Liver (tissue), 9 donors: ENCODE measurements around the gene RBM38. TPM values are rescaled to one million over a fixed set of nuclear protein-coding genes. Genes with fewer than 3 reads are reported as not detected.

ENCODE experiments used
- DNase-seq: peaks from one replicate; pipeline ENCODE4 v3.0.0-alpha.2; 2017; ENCODE audit warnings: low spot score
- H3K27ac ChIP-seq, 2 donors: one replicate each; pipeline ENCODE4 v1.7.0; 2013; ENCODE audit warnings: inconsistent platforms in 2 of 2, low read length in 2 of 2, control low read depth in 1 of 2, low read depth in 1 of 2, mild to moderate bottlenecking in 1 of 2
- H3K27me3 ChIP-seq, 4 donors: one replicate each; pipeline versions ENCODE4 v1.6.1 to v1.7.0; 2013; ENCODE audit warnings: low read length in 3 of 4, inconsistent platforms in 1 of 4, mild to moderate bottlenecking in 1 of 4, moderate library complexity in 1 of 4; ENCODE audit not compliant: control insufficient read depth in 4 of 4, insufficient read depth in 4 of 4
- H3K36me3 ChIP-seq, 4 donors: one replicate each; pipeline versions ENCODE4 v1.6.1 to v1.7.0; 2013; ENCODE audit warnings: low read length in 3 of 4, mild to moderate bottlenecking in 3 of 4, low read depth in 1 of 4, moderate library complexity in 1 of 4; ENCODE audit not compliant: control insufficient read depth in 4 of 4, insufficient read depth in 3 of 4
- H3K4me1 ChIP-seq, 4 donors: one replicate each; pipeline versions ENCODE4 v1.6.1 to v1.7.0; 2013; ENCODE audit warnings: low read length in 3 of 4, mild to moderate bottlenecking in 3 of 4, moderate library complexity in 1 of 4; ENCODE audit not compliant: control insufficient read depth in 4 of 4, insufficient read depth in 4 of 4
- H3K4me3 ChIP-seq, 3 donors: one replicate each; pipeline versions ENCODE4 v1.6.1 to v1.7.0; 2013; ENCODE audit warnings: low read length in 3 of 3, control low read depth in 1 of 3, low read depth in 1 of 3, mild to moderate bottlenecking in 1 of 3
- H3K9ac ChIP-seq, 2 donors: one replicate each; pipeline ENCODE4 v1.7.0; 2013; ENCODE audit warnings: low read length in 2 of 2, mild to moderate bottlenecking in 2 of 2, moderate library complexity in 2 of 2, control low read depth in 1 of 2, low read depth in 1 of 2
- H3K9me3 ChIP-seq, 4 donors: one replicate each; pipeline versions ENCODE4 v1.6.1 to v1.7.0; 2013; ENCODE audit warnings: low read length in 3 of 4; ENCODE audit not compliant: control insufficient read depth in 4 of 4
- FOXA1 ChIP-seq: IDR thresholded peaks from 2 replicates; pipeline ENCODE4 v1.6.1; 2016; ENCODE audit warnings: antibody characterized with exemption
- HNF4A ChIP-seq, 2 donors: conservative IDR thresholded peaks; 2 replicates each; pipeline ENCODE4 v1.6.1; 2016; ENCODE audit warnings: antibody characterized with exemption in 2 of 2, mild to moderate bottlenecking in 2 of 2
- MAX ChIP-seq: IDR thresholded peaks from 2 replicates; pipeline ENCODE4 v1.6.1; 2016; ENCODE audit warnings: antibody characterized with exemption
- RAD21 ChIP-seq, 2 donors: IDR thresholded peaks; 2 replicates each; pipeline ENCODE4 v1.6.1; 2016; ENCODE audit warnings: antibody characterized with exemption in 2 of 2, mild to moderate bottlenecking in 2 of 2
- RXRA ChIP-seq, 2 donors: IDR thresholded peaks; 2 replicates each; pipeline ENCODE4 v1.6.1; 2017 to 2018; ENCODE audit warnings: antibody characterized with exemption in 2 of 2, mild to moderate bottlenecking in 1 of 2
- SP1 ChIP-seq: IDR thresholded peaks from 2 replicates; pipeline ENCODE4 v1.6.1; 2018; ENCODE audit warnings: antibody characterized with exemption, mild to moderate bottlenecking
- WGBS: extraction: QIAGEN DNeasy Blood & Tissue Kit; methylation state at CpG from one replicate; pipeline ENCODE4 v1.1.7; 2013; 5-methylcytosine and 5-hydroxymethylcytosine counted together
- polyA plus RNA-seq, 2 donors: library from polyadenylated mRNA; stranded (reverse) in 1 of 2; unstranded in 1 of 2; fragments of 200-250 nt in 1 of 2; fragments of >200 nt in 1 of 2; fragmentation: Nextera tagmentation in 1 of 2; extraction: Ambion mirVana in 1 of 2; gene quantifications; one replicate each; pipeline versions ENCODE4 v1.2.1 to v1.2.3, GENCODE V29; 2013 to 2015
- total RNA-seq, 2 donors: library from RNA; depleted of rRNA; stranded (reverse); fragments of >200 nt; gene quantifications; one replicate each; pipeline ENCODE4 v1.2.3, GENCODE V29; 2014
- TF ChIP-seq, protein P1 (sequence below): IDR thresholded peaks from 2 replicates; pipeline ENCODE4 v1.6.1; 2016; ENCODE audit warnings: antibody characterized with exemption
- donor health status: healthy.
- donor health status: healthy.
- donor health status: healthy.
- donor health status: healthy.
- donor health status: healthy.

RBM38 gene
- total and polyA plus RNA-seq, 4 donors = 1.4 to 258 (median 6.0) TPM

DNA sequence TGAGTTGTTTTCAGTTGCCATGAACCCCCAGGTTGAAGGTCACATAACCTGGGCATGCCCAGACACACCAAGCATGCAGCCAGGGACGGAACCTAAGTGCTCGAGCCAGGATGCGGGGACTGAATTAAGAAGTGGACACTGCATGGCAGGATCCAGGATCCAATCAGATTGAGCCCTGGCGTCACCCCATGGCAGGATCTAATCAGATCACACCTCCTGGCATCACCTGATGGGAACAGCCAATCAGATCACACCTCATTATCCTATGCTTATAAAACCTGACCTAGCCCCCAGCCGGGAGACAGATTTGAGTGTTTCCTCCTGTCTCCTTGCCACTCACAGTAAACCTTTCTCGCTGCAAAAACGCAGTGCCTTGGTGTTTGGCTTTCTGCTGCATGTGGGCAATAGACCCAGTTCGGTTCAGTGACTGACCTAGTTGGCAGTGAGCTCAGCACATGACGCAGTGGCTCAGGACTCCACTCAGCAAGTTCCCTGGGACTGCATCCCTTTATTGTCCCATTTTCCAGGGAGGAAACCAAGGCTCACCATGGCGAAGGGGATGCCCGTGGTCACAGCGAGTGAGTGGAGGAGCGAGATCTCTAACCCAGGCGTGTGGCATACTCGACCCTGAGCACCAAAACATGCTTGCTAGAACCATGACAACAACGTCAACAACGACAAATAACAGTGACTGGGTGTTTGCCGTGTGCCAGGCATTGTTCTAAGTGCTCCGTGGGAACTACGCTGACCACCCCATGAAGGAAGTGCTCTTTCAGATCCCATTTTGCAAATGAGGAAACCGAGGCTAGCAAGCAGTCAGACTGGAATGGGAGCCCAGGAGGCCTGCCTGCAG lies 66.3 kb downstream of the RBM38 start:
- H3K4me3 ChIP-seq = no peak overlapping the region
- peaks cover 1 to 25% (median 15%) of the 10 kb centered on the region in 4 donors for H3K4me1 ChIP-seq
- TF ChIP-seq FOXA1 (no peak), RXRA (IDR thresholded peaks at IDR 0.05) (peak; percentile 36 to 54)
- no peaks in the 10 kb centered on the region for H3K27me3 ChIP-seq
- no peak for DNase-seq
- no peaks in the 10 kb centered on the region for H3K36me3 ChIP-seq
- WGBS = 63% methylated on average over 21 of the region's 21 CpGs
- peak overlapping the region; percentile 14 to 61 for H3K27ac ChIP-seq
- no peak overlapping the region for H3K9ac ChIP-seq
- H3K9me3 ChIP-seq = no peaks in the 10 kb centered on the region

DNA sequence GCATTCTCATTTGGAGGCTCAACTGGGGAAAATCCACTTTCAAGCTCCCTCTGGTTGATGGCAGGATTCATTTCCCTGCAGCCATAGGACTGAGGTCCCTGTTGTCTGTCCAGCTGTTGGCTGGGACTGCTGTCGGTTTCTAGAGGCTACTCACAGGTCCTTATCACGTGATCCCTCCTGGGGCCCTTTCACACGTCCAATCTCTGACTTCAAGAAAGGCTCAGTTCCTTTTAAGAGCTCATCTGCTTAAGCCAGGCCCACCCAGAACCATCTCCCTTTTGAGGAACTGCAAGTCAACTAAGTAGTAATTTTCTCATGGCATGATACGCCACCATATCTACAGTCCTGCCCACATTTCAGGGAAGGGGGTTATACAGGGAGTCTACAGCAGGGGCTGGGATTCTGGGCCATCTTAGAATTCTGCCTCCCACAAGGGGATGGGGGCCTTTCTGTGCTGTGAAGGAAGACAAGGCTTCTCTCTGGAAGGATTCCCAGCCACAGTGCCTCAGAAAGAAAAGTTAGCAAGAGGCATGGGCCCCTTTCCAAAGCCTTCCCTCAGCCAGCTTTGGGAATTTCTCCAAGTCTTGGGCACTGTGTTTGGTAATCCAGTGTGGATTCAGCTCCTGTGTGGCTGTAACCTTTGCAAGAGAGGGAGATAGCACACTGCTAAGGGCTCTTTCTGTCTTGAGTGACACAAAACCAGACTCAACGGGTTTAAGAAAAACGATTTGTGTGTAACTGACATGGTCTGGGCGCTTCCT lies 67.4 kb downstream of the RBM38 start:
- peak; percentile 54 for TF ChIP-seq SP1
- peak in 1 of 2 donors; percentile 63 for TF ChIP-seq RXRA (IDR thresholded peaks at IDR 0.05)
- peak; percentile 32 to 58 for TF ChIP-seq RAD21 (IDR thresholded peaks at IDR 0.05)
- TF ChIP-seq, protein P1, sequence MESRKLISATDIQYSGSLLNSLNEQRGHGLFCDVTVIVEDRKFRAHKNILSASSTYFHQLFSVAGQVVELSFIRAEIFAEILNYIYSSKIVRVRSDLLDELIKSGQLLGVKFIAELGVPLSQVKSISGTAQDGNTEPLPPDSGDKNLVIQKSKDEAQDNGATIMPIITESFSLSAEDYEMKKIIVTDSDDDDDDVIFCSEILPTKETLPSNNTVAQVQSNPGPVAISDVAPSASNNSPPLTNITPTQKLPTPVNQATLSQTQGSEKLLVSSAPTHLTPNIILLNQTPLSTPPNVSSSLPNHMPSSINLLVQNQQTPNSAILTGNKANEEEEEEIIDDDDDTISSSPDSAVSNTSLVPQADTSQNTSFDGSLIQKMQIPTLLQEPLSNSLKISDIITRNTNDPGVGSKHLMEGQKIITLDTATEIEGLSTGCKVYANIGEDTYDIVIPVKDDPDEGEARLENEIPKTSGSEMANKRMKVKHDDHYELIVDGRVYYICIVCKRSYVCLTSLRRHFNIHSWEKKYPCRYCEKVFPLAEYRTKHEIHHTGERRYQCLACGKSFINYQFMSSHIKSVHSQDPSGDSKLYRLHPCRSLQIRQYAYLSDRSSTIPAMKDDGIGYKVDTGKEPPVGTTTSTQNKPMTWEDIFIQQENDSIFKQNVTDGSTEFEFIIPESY = no peak
- peak in 1 of 2 donors; percentile 55 for TF ChIP-seq HNF4A (conservative IDR thresholded peaks at IDR 0.05)
- TF ChIP-seq MAX = no peak
- TF ChIP-seq FOXA1 = no peak
- H3K4me3 ChIP-seq = no peak overlapping the region
- no peaks in the 10 kb centered on the region for H3K9me3 ChIP-seq
- H3K27ac ChIP-seq = peak overlapping the region; percentile 14 to 61
- no peaks in the 10 kb centered on the region for H3K27me3 ChIP-seq
- no peak for DNase-seq
- H3K9ac ChIP-seq = no peak overlapping the region
- WGBS = 68% methylated on average over 7 of the region's 7 CpGs
- peaks cover 1 to 25% (median 15%) of the 10 kb centered on the region in 4 donors for H3K4me1 ChIP-seq
- no peaks in the 10 kb centered on the region for H3K36me3 ChIP-seq

Other genes with a start within 250 kb of the RBM38 start
- not detected for gene BMP7, start 124.8 kb upstream of the RBM38 start, total RNA-seq
- not detected for gene BMP7, start 124.8 kb upstream of the RBM38 start, polyA plus RNA-seq
- gene SPO11, start 61.6 kb upstream of the RBM38 start, total RNA-seq = not detected
- not detected for gene SPO11, start 61.6 kb upstream of the RBM38 start, polyA plus RNA-seq
- gene RAE1, start 40.1 kb upstream of the RBM38 start, total RNA-seq = 10 to 100 TPM; 15.1 to 15.5 TPM
- 10 to 100 TPM in 1 of 2 donors, 1 to 10 TPM in 1; 10.0 to 12.0 TPM for gene RAE1, start 40.1 kb upstream of the RBM38 start, polyA plus RNA-seq
- under 1 TPM; 0.05 to 0.08 TPM for gene CTCFL, start 133.7 kb downstream of the RBM38 start, total RNA-seq
- under 1 TPM in 1 of 2 donors, not detected in 1; 0.08 TPM for gene CTCFL, start 133.7 kb downstream of the RBM38 start, polyA plus RNA-seq
- gene PCK1, start 169.7 kb downstream of the RBM38 start, total RNA-seq = 100 to 1,000 TPM in 1 of 2 donors, 1 to 10 TPM in 1; 8.9 to 532 TPM
- gene PCK1, start 169.7 kb downstream of the RBM38 start, polyA plus RNA-seq = 100 to 1,000 TPM; 265 to 363 TPM
- gene ZBP1, start 229.0 kb downstream of the RBM38 start, total RNA-seq = under 1 TPM; 0.14 to 0.42 TPM
- under 1 TPM; 0.06 to 0.13 TPM for gene ZBP1, start 229.0 kb downstream of the RBM38 start, polyA plus RNA-seq